ENCODE measurements around the gene TARS3. TPM values are rescaled to one million over a fixed set of nuclear protein-coding genes. Genes with fewer than 3 reads are reported as not detected.

The TARS3 gene
- total RNA-seq, 1 experiment from 2014 or later: 9.5 TPM

DNA sequence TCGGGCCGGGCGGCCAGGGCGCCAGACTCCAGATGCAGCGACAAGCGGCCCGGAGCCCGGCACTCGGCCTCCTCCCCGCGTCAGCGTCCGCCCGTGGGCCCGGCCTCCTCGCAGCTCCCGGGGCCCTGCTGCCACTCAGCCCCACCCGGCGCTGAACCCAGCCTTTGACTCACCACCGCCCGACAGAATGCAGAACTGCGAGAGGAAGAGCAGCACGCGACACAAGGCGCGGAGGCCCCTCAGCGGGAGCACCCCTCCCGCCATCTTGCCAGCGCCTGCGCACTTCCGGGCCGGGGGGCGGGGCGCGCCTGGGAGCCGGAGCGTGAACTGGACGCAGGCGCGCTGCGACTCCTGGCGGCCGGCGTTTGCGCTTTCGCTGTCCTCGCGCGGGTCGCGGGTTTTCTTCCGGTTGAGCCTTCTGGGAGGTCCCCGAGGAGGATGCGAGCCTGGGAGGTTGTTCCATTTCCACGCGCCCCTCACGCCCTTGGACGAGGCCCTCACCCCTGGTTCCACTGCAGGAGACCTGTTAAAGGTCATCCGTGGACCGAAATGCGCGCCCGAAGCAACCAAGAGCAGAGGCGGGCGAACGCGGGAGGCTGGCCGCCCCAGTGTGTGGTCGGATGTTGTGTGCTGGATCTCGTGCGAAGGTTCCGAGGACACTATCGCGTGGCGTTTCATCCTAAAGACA lies 72.0 kb downstream of the TARS3 start, which contains the start of gene TM2D3:
Gene TM2D3 (minus strand): TSS at position 284 of the 688 bp plus-strand sequence. CDS start 20 bp downstream, at position 264.
- ChIA-PET CTCF (interaction anchor here (1.0 to 1.1 kb wide), 2 partner anchors 332 to 363 kb away, joined by 3 to 4 read pairs; no protein-coding TSS in a partner anchor), POLR2A (interaction anchor here (1.2 kb wide), 1 partner anchor 357 kb away, joined by 3 read pairs; the partner anchor contains the start of gene SNRPA1)
- ATAC-seq (peak; percentile 89), DNase-seq (ENCODE audit: low spot score) (peak; percentile 91)
- peak within 1 kb of the TSS; percentile 93 for H3K27ac Mint-ChIP-seq
- peaks cover 11% of the 10 kb centered on the region for H3K4me1 Mint-ChIP-seq
- H3K27me3 Mint-ChIP-seq (ENCODE audit: low read depth): no peaks in the 10 kb centered on the region
- H3K4me3 Mint-ChIP-seq: peak within 1 kb of the TSS; percentile 91
- no peaks in the 10 kb centered on the region for H3K9me3 Mint-ChIP-seq
- H3K36me3 Mint-ChIP-seq: peaks cover 9% of the 10 kb centered on the region
- 0 out of 2 replicates have a peak, but pooled peaks have one; percentile 61 for TF ChIP-seq SMAD3 (CRISPR knock-in tag; IDR thresholded peaks at IDR 0.05; ENCODE audit: borderline replicate concordance)
- TF ChIP-seq ZNF232 (CRISPR knock-in tag; IDR thresholded peaks at IDR 0.05): peak; percentile 79; the same call in 1 of the 2 replicates
- TF ChIP-seq NR3C1 (CRISPR knock-in tag; conservative IDR thresholded peaks at IDR 0.05; ENCODE audit: low read depth): no peak; the same call in 1 of the 2 replicates
- TF ChIP-seq, protein P1, sequence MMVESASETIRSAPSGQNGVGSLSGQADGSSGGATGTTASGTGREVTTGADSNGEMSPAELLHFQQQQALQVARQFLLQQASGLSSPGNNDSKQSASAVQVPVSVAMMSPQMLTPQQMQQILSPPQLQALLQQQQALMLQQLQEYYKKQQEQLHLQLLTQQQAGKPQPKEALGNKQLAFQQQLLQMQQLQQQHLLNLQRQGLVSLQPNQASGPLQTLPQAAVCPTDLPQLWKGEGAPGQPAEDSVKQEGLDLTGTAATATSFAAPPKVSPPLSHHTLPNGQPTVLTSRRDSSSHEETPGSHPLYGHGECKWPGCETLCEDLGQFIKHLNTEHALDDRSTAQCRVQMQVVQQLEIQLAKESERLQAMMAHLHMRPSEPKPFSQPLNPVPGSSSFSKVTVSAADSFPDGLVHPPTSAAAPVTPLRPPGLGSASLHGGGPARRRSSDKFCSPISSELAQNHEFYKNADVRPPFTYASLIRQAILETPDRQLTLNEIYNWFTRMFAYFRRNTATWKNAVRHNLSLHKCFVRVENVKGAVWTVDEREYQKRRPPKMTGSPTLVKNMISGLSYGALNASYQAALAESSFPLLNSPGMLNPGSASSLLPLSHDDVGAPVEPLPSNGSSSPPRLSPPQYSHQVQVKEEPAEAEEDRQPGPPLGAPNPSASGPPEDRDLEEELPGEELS (CRISPR knock-in tag; IDR thresholded peaks at IDR 0.05): 0 out of 2 replicates have a peak, but pooled peaks have one; percentile 30
- peak; percentile 78 for TF ChIP-seq ELF4 (CRISPR knock-in tag; IDR thresholded peaks at IDR 0.05; ENCODE audit: low read depth)
- TF ChIP-seq ZNF423 (CRISPR knock-in tag; IDR thresholded peaks at IDR 0.05): no peak
- TF ChIP-seq FOXP1 (CRISPR knock-in tag; IDR thresholded peaks at IDR 0.05; ENCODE audit: borderline replicate concordance): peak; percentile 90
- TF ChIP-seq ZBTB43 (CRISPR knock-in tag; IDR thresholded peaks at IDR 0.05): peak; percentile 60; the same call in 1 of the 2 replicates
- TF ChIP-seq PRRX2 (CRISPR knock-in tag; IDR thresholded peaks at IDR 0.05): peak; percentile 33; the same call in 1 of the 2 replicates
- no peak for TF ChIP-seq GTF2I (CRISPR knock-in tag; conservative IDR thresholded peaks at IDR 0.05)
- TF ChIP-seq HMGXB4 (CRISPR knock-in tag; IDR thresholded peaks at IDR 0.05): peak; percentile 83; the same call in 1 of the 2 replicates
- TF ChIP-seq ATF6 (CRISPR knock-in tag; IDR thresholded peaks at IDR 0.05): no peak
- no peak for TF ChIP-seq RORB (CRISPR knock-in tag; IDR thresholded peaks at IDR 0.05)
- peak; percentile 78 for TF ChIP-seq FOXK1 (CRISPR knock-in tag; IDR thresholded peaks at IDR 0.05)
- TF ChIP-seq, protein P2, sequence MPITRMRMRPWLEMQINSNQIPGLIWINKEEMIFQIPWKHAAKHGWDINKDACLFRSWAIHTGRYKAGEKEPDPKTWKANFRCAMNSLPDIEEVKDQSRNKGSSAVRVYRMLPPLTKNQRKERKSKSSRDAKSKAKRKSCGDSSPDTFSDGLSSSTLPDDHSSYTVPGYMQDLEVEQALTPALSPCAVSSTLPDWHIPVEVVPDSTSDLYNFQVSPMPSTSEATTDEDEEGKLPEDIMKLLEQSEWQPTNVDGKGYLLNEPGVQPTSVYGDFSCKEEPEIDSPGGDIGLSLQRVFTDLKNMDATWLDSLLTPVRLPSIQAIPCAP (CRISPR knock-in tag; IDR thresholded peaks at IDR 0.05): 0 out of 2 replicates have a peak, but pooled peaks have one; percentile 40
- TF ChIP-seq, protein P3, sequence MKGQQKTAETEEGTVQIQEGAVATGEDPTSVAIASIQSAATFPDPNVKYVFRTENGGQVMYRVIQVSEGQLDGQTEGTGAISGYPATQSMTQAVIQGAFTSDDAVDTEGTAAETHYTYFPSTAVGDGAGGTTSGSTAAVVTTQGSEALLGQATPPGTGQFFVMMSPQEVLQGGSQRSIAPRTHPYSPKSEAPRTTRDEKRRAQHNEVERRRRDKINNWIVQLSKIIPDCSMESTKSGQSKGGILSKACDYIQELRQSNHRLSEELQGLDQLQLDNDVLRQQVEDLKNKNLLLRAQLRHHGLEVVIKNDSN (CRISPR knock-in tag; IDR thresholded peaks at IDR 0.05): peak; percentile 48
- TF ChIP-seq MXD4 (CRISPR knock-in tag; IDR thresholded peaks at IDR 0.05; ENCODE audit: borderline replicate concordance): no peak
- 0 out of 2 replicates have a peak, but pooled peaks have one; percentile 22 for TF ChIP-seq ZNF138 (CRISPR knock-in tag; conservative IDR thresholded peaks at IDR 0.05)
- TF ChIP-seq NR2C2 (CRISPR knock-in tag; IDR thresholded peaks at IDR 0.05): peak; percentile 52; the same call in 1 of the 2 replicates
- TF ChIP-seq, protein P4, sequence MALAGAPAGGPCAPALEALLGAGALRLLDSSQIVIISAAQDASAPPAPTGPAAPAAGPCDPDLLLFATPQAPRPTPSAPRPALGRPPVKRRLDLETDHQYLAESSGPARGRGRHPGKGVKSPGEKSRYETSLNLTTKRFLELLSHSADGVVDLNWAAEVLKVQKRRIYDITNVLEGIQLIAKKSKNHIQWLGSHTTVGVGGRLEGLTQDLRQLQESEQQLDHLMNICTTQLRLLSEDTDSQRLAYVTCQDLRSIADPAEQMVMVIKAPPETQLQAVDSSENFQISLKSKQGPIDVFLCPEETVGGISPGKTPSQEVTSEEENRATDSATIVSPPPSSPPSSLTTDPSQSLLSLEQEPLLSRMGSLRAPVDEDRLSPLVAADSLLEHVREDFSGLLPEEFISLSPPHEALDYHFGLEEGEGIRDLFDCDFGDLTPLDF (CRISPR knock-in tag; IDR thresholded peaks at IDR 0.05): no peak; the same call in 1 of the 2 replicates
- 0 out of 2 replicates have a peak, but pooled peaks have one; percentile 52 for TF ChIP-seq TEAD4 (CRISPR knock-in tag; IDR thresholded peaks at IDR 0.05)
- TF ChIP-seq NFYB (CRISPR knock-in tag; conservative IDR thresholded peaks at IDR 0.05; ENCODE audit: low read depth): 0 out of 2 replicates have a peak, but pooled peaks have one; percentile 27
- TF ChIP-seq CTCF (IDR thresholded peaks at IDR 0.05): 0 out of 2 replicates have a peak, but pooled peaks have one; percentile 38
